ENCODE results near the gene MACROD2. TPM values are rescaled to one million over a fixed set of nuclear protein-coding genes. Genes with fewer than 3 reads are reported as not detected.
"Not testable (repeated sequence)": the region's sequence is repeated elsewhere in the genome, so short reads cannot be mapped to it uniquely, and the experiment has no call there.

The MACROD2 gene
- total RNA-seq, 1 experiment from 2014 or later: 0.02 TPM

DNA sequence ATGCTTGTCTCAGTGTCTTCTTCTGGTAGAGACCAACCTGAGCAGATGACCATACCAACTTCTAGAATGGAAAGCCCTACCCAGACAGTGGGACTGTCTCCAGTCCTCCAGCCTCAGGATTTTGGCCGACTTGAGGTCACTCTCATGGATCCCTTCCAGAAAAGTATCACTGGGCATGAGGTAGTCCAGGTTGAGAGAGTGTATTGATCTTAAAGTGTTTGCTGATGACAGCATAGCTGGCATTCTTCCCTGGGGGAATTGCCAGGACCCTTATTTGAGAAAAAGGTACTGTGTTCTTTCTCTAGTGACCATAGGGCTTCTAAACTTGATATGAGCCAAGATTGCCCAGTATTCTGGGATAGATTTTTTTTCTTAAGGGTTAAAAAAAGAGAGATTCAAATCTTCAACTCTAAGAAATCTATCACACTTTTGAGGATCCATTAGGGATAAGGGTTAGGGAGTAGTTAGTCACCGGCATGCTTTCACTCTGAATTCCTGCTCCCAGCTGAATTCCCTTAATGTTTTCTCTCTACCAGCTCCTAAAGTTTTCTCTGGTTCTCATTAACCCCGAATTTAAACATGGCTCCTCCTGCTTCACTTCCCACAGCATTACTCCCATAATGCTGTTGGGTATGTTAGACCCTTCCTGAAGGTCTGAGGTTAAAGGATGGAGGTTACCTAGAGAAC, 415.7 kb downstream of the MACROD2 start:
- DNase-seq (ENCODE audit: low spot score): no peak

DNA sequence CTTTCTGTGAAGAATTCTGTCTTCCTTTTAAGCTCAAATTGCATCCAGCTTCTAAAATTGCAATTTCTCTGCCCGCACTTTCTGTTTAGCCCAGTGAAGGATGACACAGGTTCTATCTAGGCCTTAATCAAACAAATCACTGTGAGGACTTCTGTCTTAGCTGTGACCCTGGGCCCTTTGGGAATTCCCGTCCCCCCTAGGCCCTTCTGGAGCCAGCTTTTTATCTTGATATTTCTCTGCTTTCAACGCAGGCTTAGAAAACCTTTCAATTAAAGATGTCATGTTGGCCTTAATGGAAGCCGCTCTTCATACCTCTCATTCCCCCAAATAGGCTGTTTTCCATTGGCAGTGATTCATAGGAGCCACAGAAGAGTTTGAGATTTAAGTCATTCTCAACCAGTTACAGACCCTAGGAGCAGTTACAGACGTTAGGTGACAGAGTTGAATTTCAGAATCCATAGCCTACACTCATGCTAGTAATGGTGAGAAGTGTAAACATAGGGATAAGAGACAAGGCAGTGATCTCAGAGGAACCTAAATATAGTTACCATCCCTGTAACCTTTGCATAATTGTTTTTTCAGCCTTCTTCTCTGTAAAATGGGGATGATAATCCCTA, 416.9 kb downstream of the MACROD2 start:
- DNase-seq (ENCODE audit: low spot score): no peak

DNA sequence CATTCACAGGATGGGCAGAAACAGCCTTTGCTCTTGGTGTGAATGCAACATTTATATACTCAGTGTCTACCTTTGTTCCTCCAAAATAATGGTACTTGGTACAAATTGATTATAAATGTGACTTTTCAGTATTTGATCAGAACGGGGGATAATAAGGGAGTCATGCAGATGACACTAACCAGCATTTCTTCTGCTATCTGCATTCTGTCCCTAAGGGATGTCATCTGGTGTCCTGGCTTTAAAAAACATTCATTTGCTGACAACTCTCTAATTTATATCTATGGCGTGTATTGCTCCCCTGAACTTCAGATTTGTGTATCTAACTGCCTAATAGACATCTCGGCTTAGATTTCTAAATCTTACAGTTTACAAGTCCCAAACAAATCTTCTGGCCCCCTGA, 418.5 kb downstream of the MACROD2 start:
- DNase-seq (ENCODE audit: low spot score): no peak

DNA sequence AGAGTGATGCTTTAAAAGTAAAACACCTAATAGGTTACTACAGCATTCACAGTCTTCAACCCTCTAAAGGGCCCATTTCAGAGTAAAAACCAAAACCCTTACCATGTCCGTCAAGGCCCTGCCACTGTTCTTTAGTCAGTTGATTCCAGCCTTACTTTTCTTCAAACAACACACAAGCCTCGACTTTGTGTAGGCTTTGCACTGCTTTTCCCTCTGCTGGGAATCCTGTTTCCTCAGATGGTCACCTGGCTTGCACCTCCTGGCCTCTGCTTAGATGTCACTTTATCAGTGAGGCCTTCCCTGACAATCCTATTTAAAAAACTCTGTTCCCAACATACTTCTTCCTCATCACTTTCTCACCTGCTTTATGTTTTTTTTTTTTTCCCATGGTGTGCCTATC, 419.2 kb downstream of the MACROD2 start:
- no peak for DNase-seq (ENCODE audit: low spot score)

DNA sequence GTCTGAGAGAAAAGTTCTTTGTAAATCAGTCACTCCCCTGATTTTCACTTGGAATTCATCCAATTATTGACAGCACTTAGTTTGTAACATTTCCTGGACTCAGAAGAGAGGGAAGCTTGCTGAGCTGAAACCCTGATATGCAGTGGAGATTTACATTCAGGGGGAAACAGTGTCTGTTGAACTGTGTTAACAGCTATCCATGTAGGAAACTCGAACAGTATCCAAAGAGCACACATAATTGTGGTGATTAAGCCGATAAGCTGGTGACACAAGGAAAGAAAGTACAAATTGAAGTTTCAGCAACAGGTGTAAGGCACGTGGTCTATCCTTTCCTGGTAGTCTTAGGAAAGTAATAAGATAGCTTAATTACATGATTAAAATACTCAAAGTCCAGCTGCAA, 420.2 kb downstream of the MACROD2 start:
- DNase-seq (ENCODE audit: low spot score): no peak

DNA sequence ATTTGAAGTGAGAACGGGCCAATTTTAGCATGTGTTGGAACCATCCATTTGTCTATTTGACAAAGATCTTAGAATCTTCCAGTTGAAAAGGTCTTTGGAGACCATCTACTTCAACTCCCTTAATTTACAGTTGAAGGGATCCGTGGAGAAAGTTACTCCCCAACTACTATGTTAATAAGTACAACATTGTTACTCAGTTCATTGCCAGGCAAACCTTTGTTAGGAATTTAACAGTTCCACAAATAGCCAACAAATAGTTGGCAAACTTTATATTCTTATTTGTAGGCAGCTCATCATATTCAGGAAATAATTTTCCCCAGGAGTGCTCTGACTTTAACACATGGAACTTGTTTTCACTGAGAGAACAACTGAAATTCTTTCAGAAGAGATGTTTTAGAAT, 423.1 kb downstream of the MACROD2 start:
- no peak for DNase-seq (ENCODE audit: low spot score)

DNA sequence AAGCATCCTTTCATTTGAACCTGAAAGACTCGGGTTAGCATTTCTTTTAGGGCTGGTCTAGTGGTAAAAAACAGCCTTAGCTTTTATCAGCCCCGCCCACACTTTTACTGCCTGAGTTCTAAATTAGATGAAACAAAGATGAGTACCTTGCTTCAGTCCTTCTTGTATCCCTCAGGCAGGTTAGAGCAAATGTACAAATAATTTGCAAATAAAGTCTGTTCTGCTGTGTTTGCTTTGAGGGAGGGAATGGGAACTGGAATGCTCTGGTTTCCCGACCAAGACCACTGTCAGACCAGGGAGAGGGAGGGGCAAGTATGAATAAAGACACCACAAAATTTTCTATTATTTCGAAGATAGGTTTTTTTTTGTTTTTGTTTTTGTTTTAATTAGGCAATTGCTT, 427.6 kb downstream of the MACROD2 start:
- no peak for DNase-seq (ENCODE audit: low spot score)

DNA sequence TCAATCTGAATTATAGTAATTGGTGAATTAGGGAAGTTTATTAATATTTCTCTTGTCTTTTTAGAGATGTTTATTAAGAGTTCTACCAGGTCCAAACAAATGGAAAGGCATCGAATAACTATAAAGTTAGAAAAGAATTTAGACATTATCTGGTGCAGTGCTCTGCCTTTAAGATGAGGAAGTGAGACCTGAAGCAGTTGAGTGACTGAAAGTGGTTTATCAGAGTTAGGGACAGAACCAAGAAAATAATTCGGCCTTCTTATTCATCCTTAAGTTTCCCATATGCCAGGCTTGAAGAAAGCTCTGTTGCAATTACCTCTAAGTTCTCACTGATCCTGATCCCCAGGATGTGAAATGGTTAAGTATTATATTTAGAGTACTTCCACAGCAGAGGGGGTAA, 436.3 kb downstream of the MACROD2 start:
- DNase-seq (ENCODE audit: low spot score): no peak

DNA sequence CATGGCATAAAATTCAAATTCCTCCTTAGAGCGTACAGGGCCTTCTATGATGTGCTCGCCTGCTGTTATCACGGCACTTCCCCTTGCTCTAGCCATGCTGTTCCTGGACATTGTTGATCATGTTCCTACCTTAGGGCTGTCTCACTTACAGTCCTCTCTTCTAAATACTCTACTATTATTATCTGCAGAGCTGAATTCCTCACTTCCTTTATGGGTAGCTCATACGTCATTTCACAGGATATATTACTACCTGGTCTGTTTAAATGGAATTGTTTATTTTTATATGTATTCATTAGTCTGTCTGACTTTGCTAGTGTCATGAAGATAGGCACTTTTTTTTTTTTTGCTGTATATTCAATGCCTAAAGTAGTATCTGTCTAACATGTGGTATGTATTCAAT, 436.8 kb downstream of the MACROD2 start:
- DNase-seq (ENCODE audit: low spot score): no peak

DNA sequence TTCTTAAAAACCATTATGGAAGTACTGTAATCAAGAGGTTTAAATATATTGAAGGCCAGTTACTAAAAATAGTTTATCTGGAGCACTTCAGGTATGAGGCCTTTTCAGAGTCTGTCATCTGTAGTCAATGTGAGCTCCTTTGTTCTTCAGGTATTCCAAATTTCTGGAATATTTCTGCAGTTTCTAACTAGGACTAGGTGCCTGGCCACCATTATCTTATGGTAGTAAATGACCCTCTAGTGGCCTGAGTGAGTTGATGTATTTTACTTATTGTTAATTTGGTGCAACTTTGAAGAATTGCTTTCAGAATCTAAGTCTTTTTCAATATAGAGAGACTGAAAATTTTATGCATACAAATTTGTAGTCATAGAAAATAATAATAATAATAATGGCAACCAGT, 437.3 kb downstream of the MACROD2 start:
- DNase-seq (ENCODE audit: low spot score): no peak

DNA sequence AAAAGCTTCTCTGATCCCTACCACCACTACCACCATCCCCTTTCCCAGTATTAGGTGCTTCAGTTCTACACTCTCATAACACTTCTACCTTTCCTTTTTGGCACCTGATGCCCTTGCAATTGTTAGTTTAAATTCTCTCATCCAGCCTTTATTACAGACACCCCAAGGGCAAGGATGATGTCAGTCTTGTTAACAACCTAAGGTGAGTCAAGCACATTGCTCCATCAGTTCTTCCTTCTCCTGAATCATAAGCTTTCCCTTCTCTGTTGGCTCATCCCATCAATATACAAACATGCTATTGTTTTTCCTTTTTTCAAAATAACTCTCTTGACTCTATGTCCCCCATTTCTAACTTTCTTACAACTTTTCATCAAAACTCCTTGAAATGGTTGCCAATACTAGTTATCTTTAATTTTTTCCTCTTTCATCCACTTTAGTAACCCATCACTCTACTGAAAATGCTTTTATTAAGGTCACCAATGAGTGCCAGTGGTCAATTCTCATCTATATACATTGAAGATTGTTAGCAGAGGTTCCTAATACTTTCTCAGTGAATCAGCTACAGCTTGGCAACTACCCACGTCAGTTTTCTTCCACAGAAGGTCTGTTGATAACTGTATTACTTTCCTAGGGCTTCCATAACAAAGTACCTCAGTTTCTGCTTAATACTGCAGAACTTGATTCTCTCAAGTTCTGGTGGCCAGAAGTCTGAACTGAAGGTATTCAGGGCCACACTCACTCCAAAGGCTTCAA, 439.2 kb downstream of the MACROD2 start:
- DNase-seq (ENCODE audit: low spot score): no peak

DNA sequence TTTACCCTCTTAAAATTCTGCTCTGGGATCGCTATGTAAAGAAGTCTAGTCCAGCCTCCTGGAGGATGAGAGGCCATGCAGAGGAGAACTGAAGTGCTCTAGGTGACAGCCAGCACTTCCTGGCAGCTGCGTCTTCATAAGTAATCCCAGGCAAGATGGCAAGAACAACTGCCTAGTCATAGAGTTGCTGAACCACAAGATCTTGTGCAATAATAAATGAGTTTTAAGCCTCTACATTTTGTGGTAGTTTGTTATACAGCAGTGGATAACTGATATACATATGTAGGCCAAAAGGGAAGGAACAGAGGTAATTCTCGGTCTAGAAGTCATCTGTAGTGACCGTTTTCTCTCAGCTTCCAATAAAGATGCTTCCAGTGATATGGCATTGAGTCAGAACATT, 445.9 kb downstream of the MACROD2 start:
- DNase-seq (ENCODE audit: low spot score): no peak

DNA sequence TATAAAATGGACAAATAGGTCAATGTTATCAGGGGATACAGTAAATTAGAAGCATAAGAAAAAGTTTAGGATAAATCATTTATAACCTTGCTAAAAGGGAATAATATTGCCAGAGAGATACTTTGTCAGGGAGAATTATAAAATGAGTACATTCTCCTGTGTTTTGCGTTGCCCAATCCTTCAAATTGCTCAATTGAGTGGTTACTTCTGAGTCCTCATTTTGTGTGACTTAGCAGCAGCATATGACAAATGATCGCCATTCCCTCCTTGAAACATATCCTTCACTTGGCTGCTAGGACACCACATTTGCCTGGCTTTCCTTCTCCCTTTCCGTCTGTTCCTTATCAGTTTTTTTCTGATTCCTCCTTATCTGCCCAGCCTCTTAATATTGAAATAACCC, 448.8 kb downstream of the MACROD2 start:
- no peak for DNase-seq (ENCODE audit: low spot score)

DNA sequence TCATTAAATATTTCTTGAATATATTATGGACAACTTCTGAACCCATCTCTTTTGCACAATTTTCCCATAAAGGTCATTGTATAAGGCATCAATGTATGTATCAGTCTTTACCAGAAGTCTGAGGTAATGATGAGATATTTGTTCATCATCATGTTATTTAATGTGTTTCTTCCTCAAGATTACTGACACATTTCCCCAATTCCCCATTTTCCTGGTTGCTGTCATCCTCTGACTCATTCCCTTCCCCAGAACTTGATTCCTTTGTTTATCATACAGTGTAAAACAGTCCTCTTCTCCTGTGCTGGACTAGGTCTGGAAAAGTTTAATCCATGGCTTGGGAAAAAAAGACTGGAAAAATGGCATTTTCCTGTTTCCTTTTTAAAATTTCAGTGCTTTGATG, 450.0 kb downstream of the MACROD2 start:
- peak; percentile 24 for DNase-seq (ENCODE audit: low spot score)

DNA sequence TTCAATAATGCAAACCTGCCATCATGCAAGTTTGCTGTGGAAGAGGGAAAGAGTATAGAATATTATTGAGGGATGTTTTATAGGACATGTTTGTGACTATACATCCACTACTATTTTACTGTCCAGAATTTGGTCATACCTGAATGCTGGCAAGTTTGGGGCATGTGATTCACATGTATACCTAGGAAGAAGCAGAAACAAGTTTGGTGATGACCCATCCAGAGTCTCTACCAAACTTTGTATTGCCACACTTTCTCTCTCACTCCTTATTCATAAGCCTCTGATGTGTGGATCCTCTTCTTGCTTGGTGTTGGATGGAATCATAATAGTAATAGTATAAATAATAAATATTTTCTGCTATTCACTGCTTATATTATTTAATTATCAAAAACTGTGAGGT, 450.6 kb downstream of the MACROD2 start:
- DNase-seq (ENCODE audit: low spot score): no peak

DNA sequence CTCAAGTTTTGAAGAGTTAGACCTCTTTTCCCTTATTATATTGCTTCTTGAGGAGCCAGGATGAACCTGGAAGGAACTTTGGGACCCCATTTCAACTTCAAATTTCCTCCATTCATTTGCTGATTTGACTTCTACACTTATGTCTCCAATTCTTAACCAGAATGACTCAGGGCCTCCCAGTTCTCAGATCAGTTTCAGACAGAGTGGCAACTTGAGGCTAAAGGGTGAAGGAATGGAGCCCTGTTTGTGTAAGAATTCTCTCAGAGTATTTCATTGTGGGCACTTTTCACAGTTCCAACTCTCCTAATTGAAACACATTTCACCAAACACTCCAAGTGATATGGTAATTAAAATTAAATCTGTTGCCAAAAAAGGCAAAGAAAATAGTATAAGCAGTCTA, 451.1 kb downstream of the MACROD2 start:
- DNase-seq (ENCODE audit: low spot score): no peak

DNA sequence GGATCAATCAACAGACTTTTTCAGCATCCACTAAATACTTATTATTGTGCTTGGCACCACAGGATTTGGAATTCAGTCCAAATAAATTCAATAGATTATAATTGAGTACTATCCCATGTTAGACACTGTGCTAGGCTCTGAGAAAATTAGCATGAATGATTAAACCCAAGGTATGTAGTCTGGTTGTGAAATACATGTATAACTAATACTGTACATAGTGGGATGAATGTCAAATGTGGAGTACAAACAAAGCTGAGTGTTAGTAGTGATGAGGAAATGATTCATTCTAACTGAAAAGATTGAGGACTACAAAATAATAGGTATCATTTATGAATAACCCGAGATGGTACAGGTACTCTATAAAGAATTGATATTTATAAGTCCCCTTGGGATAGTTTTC, 454.0 kb downstream of the MACROD2 start:
- DNase-seq (ENCODE audit: low spot score): no peak

DNA sequence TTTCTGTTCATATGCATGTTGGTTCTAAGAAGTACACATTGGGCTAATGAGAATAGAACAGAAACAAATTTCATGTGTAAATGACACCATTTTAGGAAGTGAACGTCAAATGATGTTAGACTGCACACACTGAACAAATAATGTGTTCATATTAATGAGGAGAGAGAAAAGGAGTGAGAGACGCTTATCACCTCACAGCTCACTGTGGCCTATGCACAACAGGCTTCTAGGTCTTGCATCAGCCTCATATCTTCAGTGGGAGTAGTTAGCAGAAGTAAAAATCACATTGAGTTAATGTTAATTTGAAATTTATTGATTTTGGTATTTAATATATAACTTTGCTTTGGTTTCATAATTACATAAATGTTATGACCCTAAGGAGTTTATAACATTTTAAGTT, 454.9 kb downstream of the MACROD2 start:
- no peak for DNase-seq (ENCODE audit: low spot score)

DNA sequence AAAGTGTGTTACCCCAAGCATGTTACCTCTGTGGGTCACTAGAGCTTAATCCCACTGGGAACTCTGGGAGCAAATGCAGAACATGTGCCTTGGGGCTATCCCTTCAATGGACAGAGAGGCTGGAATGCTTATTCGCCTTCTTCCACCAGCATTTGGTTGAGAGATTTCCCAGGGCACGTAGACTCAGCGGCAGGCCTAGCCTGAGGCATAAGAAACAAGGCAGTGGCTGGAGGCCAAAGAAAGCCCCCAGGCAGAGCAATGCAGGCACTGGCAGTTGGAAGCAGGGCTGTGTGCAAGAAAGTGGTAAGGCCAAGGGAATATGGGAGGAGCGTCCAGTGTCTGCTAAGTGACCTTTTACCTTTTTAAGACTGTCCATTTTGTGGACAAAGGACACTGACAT, 456.1 kb downstream of the MACROD2 start:
- DNase-seq (ENCODE audit: low spot score): no peak

DNA sequence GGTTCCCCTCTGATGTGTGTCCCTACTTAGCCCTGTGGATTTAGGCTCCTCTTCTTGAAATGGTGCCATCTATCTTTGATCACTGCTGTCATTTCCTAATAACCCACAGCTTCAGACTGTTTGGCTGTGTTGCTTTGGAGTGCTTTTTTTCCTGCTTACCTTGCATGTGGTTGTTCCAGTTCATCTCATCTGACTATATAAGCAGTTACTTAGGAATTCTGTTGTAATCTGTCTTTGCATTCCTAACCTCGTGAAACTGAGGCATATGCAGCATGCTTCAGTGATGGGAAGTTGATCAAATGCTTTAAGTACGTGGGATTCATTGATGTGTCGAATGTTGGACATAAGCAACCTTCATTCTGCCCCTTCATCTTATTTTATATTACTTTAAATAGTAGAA, 457.9 kb downstream of the MACROD2 start:
- DNase-seq (ENCODE audit: low spot score): no peak

DNA sequence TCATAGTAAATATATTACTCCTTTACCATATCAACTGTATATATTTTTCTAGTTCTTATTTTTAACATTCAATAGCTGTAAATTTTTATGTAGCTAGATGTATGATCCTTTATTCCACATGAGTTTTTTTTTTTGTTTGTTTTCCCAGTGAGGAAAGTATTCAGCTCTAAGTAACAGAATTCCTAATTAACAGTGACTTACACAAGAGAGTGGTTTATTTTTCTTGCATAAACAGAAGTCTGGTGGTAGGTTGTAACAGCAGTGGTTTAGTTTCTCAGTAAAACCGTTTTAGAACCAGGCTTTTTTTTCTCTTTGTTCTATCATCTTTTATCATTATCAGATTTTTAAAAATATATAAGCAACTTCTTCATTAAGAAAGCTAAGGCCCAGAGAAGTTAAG, 459.0 kb downstream of the MACROD2 start:
- no peak for DNase-seq (ENCODE audit: low spot score)

DNA sequence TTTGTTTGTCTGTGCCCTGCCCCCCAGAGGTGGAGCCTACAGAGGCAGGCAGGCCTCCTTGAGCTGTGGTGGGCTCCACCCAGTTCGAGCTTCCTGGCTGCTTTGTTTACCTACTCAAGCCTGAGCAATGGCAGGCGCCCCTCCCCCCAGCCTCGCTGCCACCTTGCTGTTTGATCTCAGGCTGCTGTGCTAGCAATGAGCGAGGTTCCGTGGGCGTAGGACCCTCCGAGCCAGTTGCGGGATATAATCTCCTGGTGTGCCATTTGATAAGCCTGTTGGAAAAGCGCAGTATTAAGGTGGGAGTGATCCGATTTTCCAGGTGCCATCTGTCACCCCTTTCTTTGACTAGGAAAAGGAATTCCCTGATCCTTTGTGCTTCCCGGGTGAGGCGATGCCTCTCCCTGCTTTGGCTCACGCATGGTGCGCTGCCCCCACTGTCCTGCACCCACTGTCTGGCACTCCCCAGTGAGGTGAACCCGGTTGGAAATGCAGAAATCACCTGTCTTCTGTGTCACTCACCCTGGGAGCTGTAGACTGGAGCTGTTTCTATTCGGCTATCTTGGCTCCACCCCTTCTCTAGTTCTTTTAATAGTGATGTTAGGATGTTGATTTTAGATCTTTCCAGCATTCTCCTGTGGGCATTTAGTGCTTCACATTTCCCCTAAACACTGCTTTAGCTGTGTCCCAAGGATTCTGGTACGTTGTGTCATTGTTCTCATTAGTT, 471.9 kb downstream of the MACROD2 start:
- DNase-seq (ENCODE audit: low spot score): not testable (repeated sequence)
